Gastrocnemius medialis (tissue), 4 donors: ENCODE results near the gene PRSS3. TPM values are rescaled to one million over a fixed set of nuclear protein-coding genes. Genes with fewer than 3 reads are reported as not detected.

Experiments used
- ATAC-seq, 2 donors: fragments of 150-250 bp; one replicate each; pipeline ENCODE4 v1.9.1; 2016
- DNase-seq, 2 donors: peaks; one replicate each; pipeline ENCODE4 v3.0.0-alpha.2; 2019
- H3K27ac ChIP-seq, 4 donors: fragments of 200-600 bp; sonication (generic); 1 replicate in 1 of 4; 2 replicates in 3 of 4; pipeline ENCODE4 v1.5.1; 2016 to 2018; ENCODE audit warnings: mild to moderate bottlenecking in 2 of 4, moderate library complexity in 1 of 4
- H3K27me3 ChIP-seq, 3 donors: fragments of 200-600 bp; sonication (generic) in 2 of 3; 1 replicate in 1 of 3; 2 replicates in 2 of 3; pipeline versions ENCODE4 v1.5.1 to v1.6.0; 2016 to 2019; ENCODE audit warnings: mild to moderate bottlenecking in 1 of 3, moderate library complexity in 1 of 3
- H3K36me3 ChIP-seq, 2 donors: fragments of 200-600 bp; sonication (generic) in 1 of 2; one replicate each; pipeline ENCODE4 v1.5.1; 2017 to 2018
- H3K4me1 ChIP-seq, 2 donors: fragments of 200-600 bp; sonication (generic) in 1 of 2; one replicate each; pipeline ENCODE4 v1.5.1; 2016 to 2017; ENCODE audit warnings: mild to moderate bottlenecking in 2 of 2
- H3K4me3 ChIP-seq, 4 donors: fragments of 200-600 bp; sonication (generic) in 3 of 4; 1 replicate in 1 of 4; 2 replicates in 3 of 4; pipeline ENCODE4 v1.5.1; 2016 to 2019; ENCODE audit warnings: mild to moderate bottlenecking in 2 of 4
- H3K9me3 ChIP-seq, 3 donors: fragments of 200-600 bp; sonication (generic) in 2 of 3; 1 replicate in 1 of 3; 2 replicates in 2 of 3; pipeline ENCODE4 v1.5.1; 2016 to 2019
- CTCF ChIP-seq, 5 experiments: fragments of 450-650 bp in 3 of 5; fragments of 200-600 bp in 2 of 5; sonication (generic) in 2 of 5; IDR thresholded peaks in 4 of 5; conservative IDR thresholded peaks in 1 of 5; 1 replicate in 4 of 5; 2 replicates in 1 of 5; pipeline ENCODE4 v1.5.1; 2016 to 2019; ENCODE audit warnings: antibody characterized with exemption in 5 of 5, mild to moderate bottlenecking in 3 of 5, moderate library complexity in 3 of 5
- POLR2A ChIP-seq, 2 donors: fragments of 450-650 bp; IDR thresholded peaks; one replicate each; pipeline ENCODE4 v1.6.1; 2017; ENCODE audit warnings: antibody characterized with exemption in 2 of 2, mild to moderate bottlenecking in 2 of 2, moderate library complexity in 2 of 2
- in situ Hi-C, 4 donors: fragments of 200-750 bp; cut with MboI; loops; one replicate each; pipeline versions ENCODE4 v1.15.0 to v1.8.0; 2017; ENCODE audit warnings: low sequenced_read_pairs in 4 of 4
- intact Hi-C: fragments of 100-400 bp; cut with DNase I; formaldehyde crosslinking; loops from one replicate; pipeline ENCODE4 v1.15.1; 2023; ENCODE audit warnings: low total_unique reads
- total RNA-seq, 4 donors: library from RNA; depleted of rRNA; stranded (reverse); fragments of >200 nt; gene quantifications; one replicate each; pipeline versions ENCODE4 v1.1.0 to v1.2.3, GENCODE V29; 2016

The PRSS3 gene
- total RNA-seq, 4 donors from 2014 or later = 0.46 TPM; not detected in 3

GRCh38 chr9:33780276-33780675, 15.1 kb upstream of the PRSS3 start:
- TF ChIP-seq CTCF (IDR thresholded peaks at IDR 0.05 in 4 of 5, conservative IDR thresholded peaks at IDR 0.05 in 1 of 5) = no peak
- TF ChIP-seq POLR2A (IDR thresholded peaks at IDR 0.05) = no peak
- Histone ChIP-seq H3K27me3 (no peaks in the 10 kb centered on the region), H3K4me1 (peaks cover 0 to 6% of the 10 kb centered on the region in 2 donors), H3K9me3 (no peaks in the 10 kb centered on the region), H3K36me3 (no peaks in the 10 kb centered on the region), H3K4me3 (no peak overlapping the region), H3K27ac (no peak overlapping the region)
- DNase-seq (no peak), ATAC-seq (no peak)
- in situ Hi-C loops = no loop called here
- intact Hi-C loops = no loop called here

GRCh38 chr9:33781736-33782135, 13.6 kb upstream of the PRSS3 start:
- H3K4me3 ChIP-seq = no peak overlapping the region
- ATAC-seq (no peak), DNase-seq (no peak)
- in situ Hi-C loops (no loop called here), intact Hi-C loops (no loop called here)
- H3K27ac ChIP-seq = no peak overlapping the region
- TF ChIP-seq CTCF (IDR thresholded peaks at IDR 0.05 in 4 of 5, conservative IDR thresholded peaks at IDR 0.05 in 1 of 5) = no peak
- no peak for TF ChIP-seq POLR2A (IDR thresholded peaks at IDR 0.05)
- H3K4me1 ChIP-seq = peaks cover 0 to 6% of the 10 kb centered on the region in 2 donors
- H3K36me3 ChIP-seq = no peaks in the 10 kb centered on the region
- no peaks in the 10 kb centered on the region for H3K27me3 ChIP-seq
- H3K9me3 ChIP-seq = no peaks in the 10 kb centered on the region

GRCh38 chr9:33782395-33783152, 12.8 kb upstream of the PRSS3 start:
- no peaks in the 10 kb centered on the region for H3K36me3 ChIP-seq
- TF ChIP-seq POLR2A (IDR thresholded peaks at IDR 0.05) (no peak), CTCF (IDR thresholded peaks at IDR 0.05 in 4 of 5, conservative IDR thresholded peaks at IDR 0.05 in 1 of 5) (no peak)
- H3K4me3 ChIP-seq = no peak overlapping the region
- DNase-seq (no peak), ATAC-seq (no peak)
- in situ Hi-C loops = no loop called here
- H3K9me3 ChIP-seq = no peaks in the 10 kb centered on the region
- intact Hi-C loops = no loop called here
- H3K27ac ChIP-seq = no peak overlapping the region
- no peaks in the 10 kb centered on the region for H3K27me3 ChIP-seq
- H3K4me1 ChIP-seq = peaks cover 6 to 13% of the 10 kb centered on the region in 2 donors

- Histone ChIP-seq H3K4me3 (no peak overlapping the region), H3K36me3 (no peaks in the 10 kb centered on the region), H3K27me3 (no peaks in the 10 kb centered on the region), H3K9me3 (no peaks in the 10 kb centered on the region), H3K4me1 (peaks cover 14 to 16% of the 10 kb centered on the region in 2 donors), H3K27ac (no peak overlapping the region)
- intact Hi-C loops (loop anchor here (2.0 kb wide), 1 partner anchor 67 kb away; no protein-coding TSS in a partner anchor), in situ Hi-C loops (no loop called here)
- DNase-seq = no peak
- no peak for TF ChIP-seq CTCF (IDR thresholded peaks at IDR 0.05 in 4 of 5, conservative IDR thresholded peaks at IDR 0.05 in 1 of 5)
- no peak for TF ChIP-seq POLR2A (IDR thresholded peaks at IDR 0.05)
- ATAC-seq = no peak
These were observed 9.4 kb upstream of the PRSS3 start for GRCh38 chr9:33785914-33786313.
